Measurements from ENCODE around the gene EFNA2. TPM values are rescaled to one million over a fixed set of nuclear protein-coding genes. Genes with fewer than 3 reads are reported as not detected.

Gene EFNA2
- polyA plus RNA-seq, 1 donor from 2014 or later, result 10.3 TPM

GRCh38 chr19:1239420-1239795 is 46.3 kb upstream of the EFNA2 start:
- H4K20me1 ChIP-seq (ENCODE audit: insufficient read depth), result no peaks in the 10 kb centered on the region
- peaks cover 13% of the 10 kb centered on the region for H3K79me2 ChIP-seq (replicated peaks; ENCODE audit: insufficient read depth, low read length)
- no peaks in the 10 kb centered on the region for H3K9me3 ChIP-seq (ENCODE audit: low read length)
- no peak overlapping the region for H2AFZ ChIP-seq (ENCODE audit: low read depth, low read length)
- TF ChIP-seq EZH2 (IDR thresholded peaks at IDR 0.05; ENCODE audit: borderline replicate concordance, insufficient read depth, low read length, poor library complexity, severe bottlenecking) (no peak), POLR2AphosphoS5 (IDR thresholded peaks at IDR 0.05) (no peak), RAD21 (conservative IDR thresholded peaks at IDR 0.05) (no peak), SMC3 (conservative IDR thresholded peaks at IDR 0.05; ENCODE audit: poor library complexity) (no peak), EP300 (conservative IDR thresholded peaks at IDR 0.05; ENCODE audit: poor library complexity, severe bottlenecking) (no peak), TAF1 (IDR thresholded peaks at IDR 0.05; ENCODE audit: low read depth) (no peak), CTCF (IDR thresholded peaks at IDR 0.05; ENCODE audit: poor library complexity, severe bottlenecking) (no peak), MXI1 (conservative IDR thresholded peaks at IDR 0.05; ENCODE audit: poor library complexity, severe bottlenecking) (no peak), REST (IDR thresholded peaks at IDR 0.05; ENCODE audit: borderline replicate concordance) (no peak)
- H3K4me2 ChIP-seq (ENCODE audit: low read length), result peak overlapping the region; percentile 82
- H3K27me3 ChIP-seq (ENCODE audit: insufficient read depth, low read depth, low read length), result no peaks in the 10 kb centered on the region
- peaks cover 4% of the 10 kb centered on the region for H3F3A ChIP-seq (ENCODE audit: insufficient read depth, low read length, poor library complexity, severe bottlenecking)
- peak overlapping the region; percentile 94 for H3K27ac ChIP-seq (ENCODE audit: low read length)
- H3K4me3 ChIP-seq (ENCODE audit: low read length), result peak overlapping the region; percentile 69
- H3K36me3 ChIP-seq (ENCODE audit: insufficient read depth, low read length), result no peaks in the 10 kb centered on the region
- no peaks in the 10 kb centered on the region for H3K9me2 ChIP-seq (ENCODE audit: insufficient read depth, low read length)
- H3K9ac ChIP-seq (ENCODE audit: low read length), result peak overlapping the region; percentile 92

GRCh38 chr19:1239796-1240737 is 45.6 kb upstream of the EFNA2 start:
- peak overlapping the region; percentile 94 for H3K27ac ChIP-seq (ENCODE audit: low read length)
- H3K4me2 ChIP-seq (ENCODE audit: low read length), result peak overlapping the region; percentile 82
- no peak overlapping the region for H2AFZ ChIP-seq (ENCODE audit: low read depth, low read length)
- peak; percentile 82 for TF ChIP-seq SMC3 (conservative IDR thresholded peaks at IDR 0.05; ENCODE audit: poor library complexity)
- peak; percentile 76 for TF ChIP-seq POLR2AphosphoS5 (IDR thresholded peaks at IDR 0.05)
- TF ChIP-seq CTCF (IDR thresholded peaks at IDR 0.05; ENCODE audit: poor library complexity, severe bottlenecking), result peak; percentile 99
- TF ChIP-seq REST (IDR thresholded peaks at IDR 0.05; ENCODE audit: borderline replicate concordance), result no peak
- TF ChIP-seq MXI1 (conservative IDR thresholded peaks at IDR 0.05; ENCODE audit: poor library complexity, severe bottlenecking), result peak; percentile 63
- TF ChIP-seq RAD21 (conservative IDR thresholded peaks at IDR 0.05), result peak; percentile 93
- TF ChIP-seq EP300 (conservative IDR thresholded peaks at IDR 0.05; ENCODE audit: poor library complexity, severe bottlenecking), result peak; percentile 87
- TF ChIP-seq EZH2 (IDR thresholded peaks at IDR 0.05; ENCODE audit: borderline replicate concordance, insufficient read depth, low read length, poor library complexity, severe bottlenecking), result no peak
- H3K36me3 ChIP-seq (ENCODE audit: insufficient read depth, low read length), result no peaks in the 10 kb centered on the region
- peak overlapping the region; percentile 92 for H3K9ac ChIP-seq (ENCODE audit: low read length)
- no peaks in the 10 kb centered on the region for H3K9me3 ChIP-seq (ENCODE audit: low read length)
- peaks cover 4% of the 10 kb centered on the region for H3F3A ChIP-seq (ENCODE audit: insufficient read depth, low read length, poor library complexity, severe bottlenecking)
- H3K4me3 ChIP-seq (ENCODE audit: low read length), result peak overlapping the region; percentile 69
- H3K79me2 ChIP-seq (replicated peaks; ENCODE audit: insufficient read depth, low read length), result peaks cover 13% of the 10 kb centered on the region
- H4K20me1 ChIP-seq (ENCODE audit: insufficient read depth), result no peaks in the 10 kb centered on the region
- H3K27me3 ChIP-seq (ENCODE audit: insufficient read depth, low read depth, low read length), result no peaks in the 10 kb centered on the region
- no peaks in the 10 kb centered on the region for H3K9me2 ChIP-seq (ENCODE audit: insufficient read depth, low read length)
